NCI-H2081 (cell line): Measurements from ENCODE around the gene PLAC1.
A peak's percentile ranks its signal among the peaks of the same experiment; 100 is the strongest.

Source experiments
- DNase-seq, 2 experiments: peaks; one replicate each; lab custom pipeline; 2025; lab: John Stamatoyannopoulos, UW

The PLAC1 gene

DNA sequence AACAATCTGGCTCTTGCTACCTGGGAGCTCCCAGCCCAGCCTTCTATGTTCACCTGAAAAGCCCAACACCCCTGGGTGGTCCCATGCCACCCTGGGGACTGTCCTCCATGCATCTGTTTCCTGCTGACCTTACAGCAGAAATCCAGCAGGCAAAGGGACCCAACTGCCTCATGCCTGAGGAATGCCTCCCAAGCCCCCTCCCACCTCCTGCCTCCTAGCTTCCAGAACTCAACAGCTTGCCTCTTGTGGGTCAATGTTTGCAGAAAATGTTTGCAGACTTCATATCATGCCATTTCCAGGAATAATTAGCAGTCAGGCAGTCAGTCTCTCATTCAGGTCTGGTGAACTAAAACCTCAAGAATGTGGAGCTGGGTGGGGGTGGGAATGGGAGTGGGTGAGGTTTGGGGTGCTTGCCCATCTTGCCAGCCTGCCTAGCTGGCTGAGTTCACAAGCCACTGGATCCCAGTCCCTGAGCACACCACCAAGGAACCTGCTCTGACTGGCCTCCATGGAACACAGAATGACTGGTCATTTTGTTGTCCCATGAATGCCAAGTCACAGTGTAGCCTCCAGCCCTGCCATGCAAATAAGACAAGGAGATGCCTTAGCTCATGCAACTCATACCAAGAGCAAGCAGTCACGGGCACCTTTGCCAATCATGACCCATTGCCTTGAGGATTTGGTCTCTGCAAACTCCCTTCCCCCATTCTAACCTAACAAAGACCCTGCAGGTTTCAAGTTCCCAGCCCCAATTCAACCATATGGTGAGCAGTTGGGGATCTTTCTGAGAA is 12.1 kb upstream of the PLAC1 start:
- DNase-seq: no peak

GRCh38 chrX:134669378-134670098 is 11.3 kb upstream of the PLAC1 start:
- no peak for DNase-seq

DNA sequence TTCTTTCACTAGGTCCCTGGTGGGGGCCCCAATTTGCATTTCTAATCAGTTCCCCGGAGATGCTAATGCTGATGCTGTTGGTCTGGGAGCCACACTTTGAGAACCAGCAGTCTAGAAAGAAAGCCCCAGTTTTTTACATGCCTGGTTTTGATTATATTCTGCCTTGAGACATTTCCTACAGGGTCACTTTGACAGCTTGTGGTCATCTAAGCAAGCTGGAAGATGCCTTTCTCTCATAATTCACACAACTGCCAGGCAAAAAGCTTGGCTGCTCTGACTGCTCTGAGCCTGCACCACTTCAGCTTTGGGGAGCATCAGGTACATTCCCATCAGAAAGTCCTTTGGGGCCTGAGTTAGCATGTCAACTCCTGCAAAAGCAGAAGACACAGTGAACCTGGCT is 5.9 kb upstream of the PLAC1 start:
- DNase-seq: no peak

- DNase-seq: no peak
Observed at GRCh38 chrX:134661295-134661694, 3.0 kb upstream of the PLAC1 start.

DNA sequence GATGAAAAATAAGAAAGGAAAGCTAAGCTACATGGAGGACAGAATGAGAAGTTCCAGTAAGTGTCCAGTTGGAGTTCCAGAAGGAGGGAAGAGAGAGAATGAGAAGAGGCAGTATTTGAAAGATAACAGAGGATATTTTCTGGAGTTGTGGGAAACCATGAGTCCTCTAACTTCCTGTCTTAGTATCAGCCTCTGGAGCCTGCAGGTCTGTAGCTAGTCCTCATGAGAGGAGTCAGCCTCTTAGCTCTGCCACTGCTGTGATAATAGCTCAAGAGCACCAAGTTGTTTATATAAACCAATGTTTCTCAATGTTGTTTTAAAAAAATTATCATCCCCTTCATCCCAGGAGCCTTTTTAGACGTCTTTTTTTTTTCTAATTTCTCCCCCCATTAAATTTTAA is 2.4 kb upstream of the PLAC1 start:
- no peak for DNase-seq

DNA sequence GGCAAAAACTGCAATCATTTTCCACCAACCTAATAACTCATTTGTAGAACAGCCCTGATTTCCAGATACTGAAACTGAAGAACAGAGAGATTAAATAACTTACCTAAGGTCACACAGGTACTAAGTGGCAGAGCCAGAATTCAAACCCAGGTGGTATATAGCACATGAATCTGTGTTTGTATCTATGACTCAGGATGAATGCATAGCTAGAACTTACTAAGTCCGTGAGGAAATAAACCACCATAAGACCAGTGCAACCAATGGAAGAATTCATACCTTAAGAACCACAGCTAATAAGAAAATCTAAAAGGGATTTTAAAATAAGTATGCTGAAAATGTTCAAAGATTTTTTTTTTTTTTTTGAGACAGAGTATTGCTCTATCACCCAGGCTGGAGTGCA is 1.5 kb upstream of the PLAC1 start:
- DNase-seq: no peak

DNA sequence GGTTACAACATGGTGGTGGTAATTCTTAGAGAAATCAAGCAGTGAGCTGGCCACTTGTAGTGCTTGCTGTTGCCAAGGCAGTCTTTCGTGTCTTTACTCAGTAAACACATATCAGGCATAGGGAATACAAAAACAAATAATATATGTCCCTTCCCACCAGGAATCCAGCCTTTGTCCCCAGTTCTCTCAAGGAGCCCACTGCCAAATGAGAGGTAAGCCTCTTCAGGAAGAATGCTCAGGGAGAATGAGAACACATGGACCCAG is 421 bp upstream of the PLAC1 start:
- DNase-seq: peak; percentile 45 to 68

DNA sequence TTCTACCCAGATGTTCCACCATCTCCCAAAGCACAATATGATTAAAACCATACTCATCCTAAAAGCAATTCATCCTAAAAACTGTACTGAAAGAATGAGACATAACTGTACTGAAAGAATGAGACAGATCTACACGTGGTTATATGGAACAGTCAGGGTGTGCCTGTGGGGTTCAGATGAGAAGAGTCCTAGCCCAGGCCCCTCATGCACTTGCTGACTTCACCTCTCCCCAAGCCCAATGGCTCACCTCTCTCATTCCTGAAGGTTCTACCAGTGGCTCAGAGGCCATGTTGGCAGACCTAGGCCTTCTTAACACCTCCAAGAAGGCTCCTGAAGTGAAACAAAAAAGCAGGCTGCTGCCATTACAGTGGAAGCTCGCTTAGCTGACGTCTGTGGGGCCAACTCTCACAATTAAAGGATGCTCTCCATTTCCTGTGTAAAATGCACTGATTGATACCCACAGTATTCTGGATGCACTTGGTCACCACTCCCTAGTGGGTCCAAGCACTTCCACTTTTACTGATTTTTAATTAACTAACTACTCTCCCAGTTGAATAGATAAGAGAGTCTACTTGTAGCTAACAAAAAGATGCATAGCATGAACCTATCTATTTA is 3.8 kb downstream of the PLAC1 start:
- no peak for DNase-seq

GRCh38 chrX:134653835-134654234 is 4.4 kb downstream of the PLAC1 start:
- no peak for DNase-seq

GRCh38 chrX:134650701-134651100 is 7.6 kb downstream of the PLAC1 start:
- no peak for DNase-seq

DNA sequence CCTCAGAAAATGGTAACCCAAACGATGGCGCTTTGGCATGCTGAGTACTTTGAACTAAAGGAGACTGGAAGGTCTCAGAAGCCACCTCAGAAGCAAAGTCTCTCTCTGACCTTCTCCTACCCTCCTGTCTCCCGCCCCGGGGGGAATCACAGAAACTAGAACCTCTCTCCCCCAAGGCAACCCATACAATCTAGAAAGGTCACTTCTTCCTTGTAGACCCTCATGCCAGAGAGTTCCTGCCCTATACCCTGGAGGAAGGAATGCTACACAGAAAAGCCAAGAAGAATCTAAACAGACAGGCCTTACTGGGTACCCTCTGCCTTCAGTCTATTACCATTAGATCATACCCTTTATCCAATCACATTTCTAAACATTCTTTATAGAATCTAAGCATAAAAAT is 8.5 kb downstream of the PLAC1 start:
- no peak for DNase-seq

DNA sequence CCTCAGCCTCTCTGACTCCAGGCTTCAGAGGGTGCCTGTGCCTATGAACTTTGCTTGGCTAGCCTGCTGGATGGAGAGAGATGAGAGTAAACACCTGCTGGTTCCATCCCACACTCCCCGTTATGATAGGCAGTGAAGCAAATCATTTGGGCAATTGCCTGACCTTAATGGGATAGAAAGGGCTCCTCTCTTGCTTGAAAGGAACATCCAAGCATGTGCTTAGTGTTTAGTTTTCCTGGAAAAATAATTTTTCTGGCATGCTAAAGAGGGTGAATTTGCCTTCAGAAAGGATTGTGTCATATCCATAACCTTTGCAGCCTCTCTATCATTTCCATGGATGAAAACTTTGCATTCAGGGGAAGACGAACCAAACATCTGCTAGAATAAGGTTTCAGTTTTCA is 10.8 kb downstream of the PLAC1 start:
- DNase-seq: no peak

GRCh38 chrX:134646691-134647090 is 11.6 kb downstream of the PLAC1 start:
- no peak for DNase-seq

- no peak for DNase-seq
Observed at GRCh38 chrX:134645936-134646543, 12.2 kb downstream of the PLAC1 start.

- no peak for DNase-seq
Observed at GRCh38 chrX:134642386-134642785, 15.9 kb downstream of the PLAC1 start.

DNA sequence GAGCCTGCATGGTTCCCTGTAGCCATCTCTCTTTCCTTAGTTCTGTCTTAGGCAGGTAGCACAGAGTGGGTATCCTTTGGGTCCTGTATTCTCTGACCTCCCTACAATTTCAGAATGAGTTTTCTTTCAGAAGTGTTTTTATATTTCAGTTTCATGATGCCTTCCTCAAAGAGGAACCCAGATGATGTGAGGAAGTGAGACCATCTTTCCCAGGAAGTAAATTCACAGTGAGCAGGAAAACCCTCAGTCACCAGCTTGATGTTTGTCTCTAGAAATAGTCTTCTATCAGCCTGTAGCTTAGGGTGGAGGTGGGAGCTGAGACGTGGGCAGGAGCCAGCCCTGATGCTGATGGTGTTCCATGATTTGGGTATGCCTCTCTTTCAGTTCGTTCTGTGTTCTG is 16.9 kb downstream of the PLAC1 start:
- no peak for DNase-seq

DNA sequence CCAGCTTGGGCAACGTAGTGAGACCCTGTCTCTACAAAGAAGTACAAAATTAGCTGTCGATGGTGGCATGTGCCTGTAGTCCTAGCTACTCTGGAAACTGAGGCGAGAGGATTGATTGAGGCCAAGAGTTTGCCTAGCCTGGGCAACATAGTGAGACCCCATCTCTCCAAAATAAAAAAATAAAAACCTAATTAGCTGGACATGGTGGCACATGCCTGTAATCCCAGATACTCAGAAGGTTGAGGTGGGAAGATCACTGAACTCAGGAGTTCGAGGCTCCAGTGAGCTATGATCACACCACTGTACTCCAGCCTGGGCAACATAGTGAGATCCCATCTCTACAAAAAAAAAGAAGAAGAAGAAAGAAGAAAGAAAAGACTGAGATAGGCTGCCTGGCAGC is 17.4 kb downstream of the PLAC1 start:
- DNase-seq: no peak

DNA sequence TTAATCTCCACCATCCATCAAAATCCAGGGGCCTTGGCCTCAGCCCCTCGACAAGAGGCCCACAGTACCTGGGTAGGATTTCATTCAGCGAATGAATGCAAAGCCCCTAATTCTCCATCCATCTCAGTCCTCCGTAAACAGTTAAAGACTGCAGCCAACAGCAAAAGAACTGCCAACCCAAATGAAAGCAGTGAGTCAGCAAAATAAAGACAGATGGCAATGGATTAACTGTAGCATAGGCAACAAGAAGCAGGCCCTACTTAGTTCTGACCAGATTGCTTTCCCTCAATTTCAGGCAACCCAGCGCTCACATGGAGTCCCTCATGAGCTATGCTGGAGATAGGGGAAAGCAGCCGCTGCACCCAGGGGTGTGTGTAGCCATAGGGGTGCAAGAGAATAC is 21.4 kb downstream of the PLAC1 start:
- no peak for DNase-seq

DNA sequence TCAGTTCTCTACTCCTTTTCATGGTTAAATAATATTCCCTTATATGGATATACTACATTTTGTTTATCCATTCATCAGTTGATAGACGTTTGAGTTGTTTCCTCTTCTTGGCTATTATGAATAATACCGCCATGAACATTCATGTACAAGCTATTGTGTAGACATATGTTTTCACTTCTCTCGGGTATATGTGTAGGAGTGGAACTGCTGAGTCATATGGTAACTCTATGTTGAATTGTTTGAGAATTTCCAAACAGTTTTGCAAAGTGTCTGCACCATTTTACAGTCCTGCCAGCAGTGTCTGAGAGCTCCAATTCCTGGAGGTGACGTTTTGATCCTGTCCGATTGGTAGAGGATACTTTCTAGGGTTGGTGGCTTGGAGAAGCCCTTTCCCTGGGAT is 23.6 kb downstream of the PLAC1 start:
- no peak for DNase-seq

DNA sequence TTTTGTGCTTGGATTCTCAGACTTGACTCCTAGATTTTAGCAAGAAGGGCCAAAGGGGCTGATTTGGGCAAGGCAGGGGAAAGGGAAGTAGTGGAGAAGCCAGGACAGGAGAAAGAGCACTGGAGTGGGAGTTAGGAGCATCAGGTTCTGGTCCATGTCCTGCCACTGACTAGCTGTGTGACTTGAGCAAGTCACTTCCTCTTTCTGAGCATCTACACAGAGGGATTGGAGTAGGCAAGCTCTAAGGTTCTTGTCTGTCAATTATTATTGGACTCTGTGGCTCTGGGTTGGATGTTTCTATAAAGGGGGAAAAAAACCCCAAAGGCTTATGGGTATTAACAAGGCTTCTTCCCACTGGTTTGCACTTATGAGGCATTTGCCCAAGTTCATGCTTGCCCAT is 24.4 kb downstream of the PLAC1 start:
- no peak for DNase-seq

DNA sequence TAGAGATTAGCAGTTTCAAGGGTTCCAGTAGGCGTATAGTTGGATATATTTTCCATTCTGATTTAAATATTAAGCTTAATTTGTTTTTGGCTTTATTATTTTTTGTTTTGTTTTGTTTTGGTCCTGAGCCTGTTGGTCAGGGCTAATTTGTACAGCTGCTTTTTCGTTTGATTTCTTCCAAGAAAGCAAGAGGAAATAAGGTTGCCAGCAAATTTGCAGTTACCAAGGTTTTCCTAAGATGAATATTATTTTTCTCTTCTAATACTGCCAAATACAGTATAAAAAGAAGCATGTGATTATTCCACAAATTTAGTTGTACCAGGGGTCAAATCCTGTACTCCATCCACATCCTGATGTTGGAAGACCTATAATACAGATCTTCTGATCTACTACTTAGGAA is 24.9 kb downstream of the PLAC1 start:
- DNase-seq: no peak

- DNase-seq: no peak
Observed at GRCh38 chrX:134632355-134632754, 25.9 kb downstream of the PLAC1 start.
